Heart left ventricle (tissue), 16 donors: ENCODE measurements around the gene FTCD. TPM values are rescaled to one million over a fixed set of nuclear protein-coding genes. Genes with fewer than 3 reads are reported as not detected.
A peak's percentile ranks its signal among the peaks of the same experiment; 100 is the strongest.

Source experiments
- ATAC-seq, 4 donors: fragments of 200-7000 bp; cut with Tn5 transposase; one replicate each; pipeline ENCODE4 v1.9.1; 2020 to 2022; ENCODE audit warnings: moderate library complexity in 4 of 4, mild to moderate bottlenecking in 3 of 4, moderate number of reproducible peaks in 1 of 4
- DNase-seq, 5 donors: peaks; one replicate each; pipeline ENCODE4 v3.0.0-alpha.2; 2020
- H3K27ac ChIP-seq, 12 donors: fragments of 200-600 bp; sonication (generic) in 4 of 12; one replicate each; pipeline versions ENCODE4 v1.5.0 to v1.8.0; 2016 to 2022; ENCODE audit warnings: mild to moderate bottlenecking in 2 of 12
- H3K27me3 ChIP-seq, 9 donors: fragments of 200-600 bp; sonication (generic) in 2 of 9; one replicate each; pipeline versions ENCODE4 v1.5.1 to v1.8.0; 2016 to 2022; ENCODE audit warnings: mild to moderate bottlenecking in 3 of 9
- H3K36me3 ChIP-seq, 9 donors: fragments of 200-600 bp; sonication (generic) in 2 of 9; one replicate each; pipeline versions ENCODE4 v1.5.0 to v1.8.0; 2018 to 2022; ENCODE audit warnings: mild to moderate bottlenecking in 2 of 9
- H3K4me1 ChIP-seq, 12 donors: fragments of 200-600 bp; sonication (generic) in 4 of 12; one replicate each; pipeline versions ENCODE4 v1.5.0 to v1.8.0; 2016 to 2022; ENCODE audit warnings: mild to moderate bottlenecking in 3 of 12
- H3K4me3 ChIP-seq, 12 donors: fragments of 200-600 bp; sonication (generic) in 4 of 12; one replicate each; pipeline versions ENCODE4 v1.5.0 to v1.8.0; 2017 to 2022; ENCODE audit warnings: mild to moderate bottlenecking in 9 of 12, moderate library complexity in 4 of 12
- H3K9me3 ChIP-seq, 12 donors: fragments of 200-600 bp; sonication (generic) in 4 of 12; one replicate each; pipeline versions ENCODE4 v1.5.0 to v1.8.0; 2016 to 2022; ENCODE audit warnings: mild to moderate bottlenecking in 1 of 12
- CTCF ChIP-seq, 12 donors: fragments of 200-600 bp; sonication (generic) in 4 of 12; IDR thresholded peaks; one replicate each; pipeline versions ENCODE4 v1.5.0 to v1.8.0; 2018 to 2022; ENCODE audit warnings: antibody characterized with exemption in 12 of 12, mild to moderate bottlenecking in 5 of 12
- POLR2A ChIP-seq, 2 donors: fragments of 450-650 bp; IDR thresholded peaks; one replicate each; pipeline ENCODE4 v1.6.1; 2017; ENCODE audit warnings: antibody characterized with exemption in 2 of 2, mild to moderate bottlenecking in 2 of 2, moderate library complexity in 2 of 2
- WGBS, 4 donors: extraction: QIAGEN DNeasy Blood & Tissue Kit in 2 of 4; methylation state at CpG; one replicate each; pipeline versions ENCODE4 v1.1.5 to v1.1.7; 2013 to 2018; 5-methylcytosine and 5-hydroxymethylcytosine counted together
- intact Hi-C, 10 donors: fragments of 100-400 bp; cut with DNase I; formaldehyde crosslinking; loops; one replicate each; pipeline versions ENCODE4 v1.11.1 to v1.14.2; 2022
- polyA plus RNA-seq, 2 donors: library from polyadenylated mRNA; stranded (reverse); fragments of 200-250 nt; gene quantifications; one replicate each; pipeline ENCODE4 v1.2.3, GENCODE V29; 2013
- total RNA-seq, 9 donors: library from RNA; depleted of rRNA in 2 of 9; stranded (reverse); fragments of >200 nt in 2 of 9; fragmentation: NEBNext Ultra II Directional in 3 of 9; extraction: Animal tissue kit (Norgen Biotek cat#: 25700) in 3 of 9; gene quantifications; one replicate each; pipeline versions ENCODE4 v1.1.0 to v1.2.4, GENCODE V29; 2016 to 2023
- donor health status: ischemic (EF 13 %, LVEDD 7.1; RV severe dilation, severe dysfunction).
- donor health status: healthy with polysubstance abuse.
- donor health status: DM: no; HTN: yes; CAD: no.
- donor health status: DM: no; HTN: no; CAD: no.
- donor health status: ischemic (EF 25% LVEDD 6.9; RV normal size, moderate dysfunction).
- donor health status: ischemic (EF 25% LVEDD 5.7; RV mildly dilated, moderate dysfunction).
- donor health status: healthy.
- donor health status: DM: yes; HTN: yes; CAD: no.
- donor health status: ischemic (EF 35%, LVEDD 5.7; RV mildly dilated, moderate dysfunction).
- donor health status: nonischemic (EF 11% LVEDD 7.7; RV severe dilation, severe dysfunction).
- donor health status: DM: yes; HTN: yes; CAD: no.
- donor health status: PGD.
- donor health status: ischemic (EF 29% LVEDD 5.4; RV normal size, mild dysfunction).
- donor health status: nonischemic (EF 23%, LVEDD 6.1; RV moderate dilation, normal function).

FTCD gene
- total and polyA plus RNA-seq, 11 donors, result 0.17 to 3.1 (median 1.2) TPM; not detected in 1

- intact Hi-C loops, result loop anchor here in 1 of 10 donors (10.0 kb wide), 1 partner anchor 123 kb away; no protein-coding TSS in a partner anchor
- WGBS, 4 donors, result 84 to 95% (median 86%) methylated on average over 19 to 29 of the region's 29 CpGs
- no peaks in the 10 kb centered on the region for H3K27me3 ChIP-seq
- H3K4me1 ChIP-seq, result no peaks in the 10 kb centered on the region
- peak overlapping the region in 1 of 12 donors; percentile 65 for H3K27ac ChIP-seq
- TF ChIP-seq CTCF (IDR thresholded peaks at IDR 0.05) (no peak), POLR2A (IDR thresholded peaks at IDR 0.05) (no peak)
- ATAC-seq (no peak), DNase-seq (peak in 4 of 5 donors; percentile 4 to 25 (median 12))
- peaks cover 0 to 10% (median 0%) of the 10 kb centered on the region in 12 donors for H3K9me3 ChIP-seq
- no peak overlapping the region for H3K4me3 ChIP-seq
- H3K36me3 ChIP-seq, result peaks cover 0 to 100% (median 97%) of the 10 kb centered on the region in 9 donors
These were observed 37.6 kb downstream of the FTCD start for GRCh38 chr21:46117586-46118315.

GRCh38 chr21:46116776-46117585, 38.4 kb downstream of the FTCD start:
- Histone ChIP-seq H3K36me3 (peaks cover 0 to 100% (median 97%) of the 10 kb centered on the region in 9 donors), H3K4me1 (no peaks in the 10 kb centered on the region), H3K4me3 (no peak overlapping the region), H3K27me3 (no peaks in the 10 kb centered on the region), H3K27ac (peak overlapping the region in 1 of 12 donors; percentile 65), H3K9me3 (peaks cover 0 to 10% (median 0%) of the 10 kb centered on the region in 12 donors)
- WGBS, 4 donors, result 84 to 93% (median 86%) methylated on average over 14 to 24 of the region's 24 CpGs
- TF ChIP-seq CTCF (IDR thresholded peaks at IDR 0.05) (no peak), POLR2A (IDR thresholded peaks at IDR 0.05) (no peak)
- intact Hi-C loops, result loop anchor here in 1 of 10 donors (10.0 kb wide), 1 partner anchor 122 kb away; no protein-coding TSS in a partner anchor
- DNase-seq (peak; percentile 4 to 62 (median 14)), ATAC-seq (no peak)

- H3K4me3 ChIP-seq, result no peak overlapping the region
- H3K27ac ChIP-seq, result peak overlapping the region in 1 of 12 donors; percentile 53
- H3K9me3 ChIP-seq, result peaks cover 0 to 10% (median 0%) of the 10 kb centered on the region in 12 donors
- DNase-seq, result peak in 4 of 5 donors; percentile 4 to 22 (median 10)
- ATAC-seq, result no peak
- TF ChIP-seq CTCF (IDR thresholded peaks at IDR 0.05) (no peak), POLR2A (IDR thresholded peaks at IDR 0.05) (no peak)
- 91 to 96% (median 93%) methylated on average over 15 to 20 of the region's 20 CpGs for WGBS, 4 donors
- H3K4me1 ChIP-seq, result peaks cover 0 to under 1% (median 0%) of the 10 kb centered on the region in 12 donors
- intact Hi-C loops, result loop anchor here in 1 of 10 donors (10.0 kb wide), 1 partner anchor 121 kb away; no protein-coding TSS in a partner anchor
- H3K36me3 ChIP-seq, result peaks cover 0 to 96% (median 92%) of the 10 kb centered on the region in 9 donors
- no peaks in the 10 kb centered on the region for H3K27me3 ChIP-seq
These were observed 39.1 kb downstream of the FTCD start for GRCh38 chr21:46116189-46116775.
